Tibial nerve (tissue), 4 donors: Measurements from ENCODE around the gene ECHDC3.

Experiments used
- EP300 ChIP-seq, 2 donors: sonication (generic); formaldehyde crosslinking; IDR thresholded peaks; one replicate each; pipeline ENCODE4 v1.6.1; 2017; ENCODE audit warnings: antibody characterized with exemption in 2 of 2, mild to moderate bottlenecking in 1 of 2
- POLR2A ChIP-seq, 2 donors: fragments of 450-650 bp; IDR thresholded peaks; one replicate each; pipeline ENCODE4 v1.6.1; 2017; ENCODE audit warnings: antibody characterized with exemption in 2 of 2, mild to moderate bottlenecking in 2 of 2, moderate library complexity in 2 of 2
- TF ChIP-seq, protein P1 (sequence below), 5 experiments: fragments of 200-600 bp in 3 of 5; fragments of 450-650 bp in 2 of 5; sonication (generic) in 3 of 5; IDR thresholded peaks; one replicate each; pipeline ENCODE4 v1.5.1; 2016 to 2019; ENCODE audit warnings: antibody characterized with exemption in 5 of 5, mild to moderate bottlenecking in 3 of 5, moderate library complexity in 2 of 5

DNA sequence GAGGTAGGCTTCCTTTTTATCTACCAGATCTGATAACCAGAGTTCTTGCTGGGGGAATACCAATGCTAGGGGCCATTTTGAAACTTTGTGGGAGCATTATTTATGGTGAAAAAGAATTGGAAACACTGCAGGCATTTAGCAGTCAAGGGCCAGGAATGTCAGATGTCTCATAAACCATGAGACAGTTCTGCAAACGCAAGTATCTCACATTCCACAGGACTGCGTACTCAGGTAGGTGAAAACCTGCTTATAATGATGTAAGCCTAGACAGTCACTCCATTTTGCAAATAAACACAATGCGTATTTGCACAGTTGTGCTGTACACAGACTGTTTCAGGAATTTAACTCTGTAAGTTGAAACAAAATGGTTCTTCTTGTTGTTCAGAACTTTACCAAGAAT lies 33.9 kb downstream of the ECHDC3 start:
- TF ChIP-seq, protein P1, sequence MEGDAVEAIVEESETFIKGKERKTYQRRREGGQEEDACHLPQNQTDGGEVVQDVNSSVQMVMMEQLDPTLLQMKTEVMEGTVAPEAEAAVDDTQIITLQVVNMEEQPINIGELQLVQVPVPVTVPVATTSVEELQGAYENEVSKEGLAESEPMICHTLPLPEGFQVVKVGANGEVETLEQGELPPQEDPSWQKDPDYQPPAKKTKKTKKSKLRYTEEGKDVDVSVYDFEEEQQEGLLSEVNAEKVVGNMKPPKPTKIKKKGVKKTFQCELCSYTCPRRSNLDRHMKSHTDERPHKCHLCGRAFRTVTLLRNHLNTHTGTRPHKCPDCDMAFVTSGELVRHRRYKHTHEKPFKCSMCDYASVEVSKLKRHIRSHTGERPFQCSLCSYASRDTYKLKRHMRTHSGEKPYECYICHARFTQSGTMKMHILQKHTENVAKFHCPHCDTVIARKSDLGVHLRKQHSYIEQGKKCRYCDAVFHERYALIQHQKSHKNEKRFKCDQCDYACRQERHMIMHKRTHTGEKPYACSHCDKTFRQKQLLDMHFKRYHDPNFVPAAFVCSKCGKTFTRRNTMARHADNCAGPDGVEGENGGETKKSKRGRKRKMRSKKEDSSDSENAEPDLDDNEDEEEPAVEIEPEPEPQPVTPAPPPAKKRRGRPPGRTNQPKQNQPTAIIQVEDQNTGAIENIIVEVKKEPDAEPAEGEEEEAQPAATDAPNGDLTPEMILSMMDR (IDR thresholded peaks at IDR 0.05) = no peak
- TF ChIP-seq POLR2A (IDR thresholded peaks at IDR 0.05) (no peak), EP300 (IDR thresholded peaks at IDR 0.05) (no peak)
